Cerebellar cortex (tissue), 1 donor: Measurements from ENCODE around the gene SP140.
"Not testable (repeated sequence)": the region's sequence is repeated elsewhere in the genome, so short reads cannot be mapped to it uniquely, and the experiment has no call there.

ENCODE experiments used
- DNase-seq: peaks from one replicate; pipeline ENCODE4 v3.0.0-alpha.2; 2015; ENCODE audit warnings: low spot score

SP140 gene

DNA sequence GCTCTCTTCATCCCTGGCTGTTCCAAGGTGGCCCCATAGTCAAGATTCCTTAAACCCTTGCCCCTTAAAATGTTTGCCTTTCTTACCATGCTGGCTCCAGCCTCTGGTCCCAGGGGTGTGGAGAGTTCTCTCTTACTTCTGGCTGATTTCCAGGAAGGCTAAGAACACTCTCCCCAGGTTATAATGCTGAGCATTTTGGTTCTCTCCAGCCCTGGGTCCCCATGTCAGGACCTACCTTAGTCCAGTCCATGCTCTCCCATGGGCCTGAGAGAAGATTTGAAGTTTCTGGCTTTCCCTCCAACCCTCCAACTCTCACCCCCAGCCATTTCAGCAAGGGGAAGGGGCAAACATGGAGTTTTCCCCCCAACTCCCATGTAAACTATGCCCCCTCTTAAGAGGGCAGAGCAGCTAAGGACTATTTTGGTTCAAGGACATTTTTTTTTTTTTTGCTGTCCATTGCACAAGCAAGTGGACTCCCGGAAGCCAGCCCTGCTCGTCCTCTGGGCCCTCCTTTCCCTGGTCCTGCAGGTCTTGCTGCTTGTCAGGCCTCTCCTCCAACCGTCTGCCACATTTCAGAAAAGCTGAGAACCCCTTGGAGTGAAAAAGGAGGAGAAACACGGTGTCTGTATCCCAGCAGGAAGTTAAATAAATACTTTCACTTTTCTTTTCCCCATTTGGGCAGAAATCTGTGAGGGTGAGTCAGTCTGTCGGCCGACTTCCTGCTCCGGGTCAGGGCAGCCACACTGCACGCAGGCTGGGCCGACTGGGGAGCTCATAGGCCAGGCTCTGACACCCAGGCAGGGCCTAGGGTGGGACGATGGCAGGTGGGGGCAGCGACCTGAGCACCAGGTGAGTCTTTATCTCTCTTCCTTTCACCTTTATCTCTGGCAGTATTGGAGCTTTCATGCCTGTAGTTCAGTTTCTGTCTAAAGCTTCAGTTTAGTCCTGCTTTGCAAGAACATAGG is 101.2 kb downstream of the SP140 start, which contains the start of gene SP140L:
SP140L (plus strand) TSS at position 741 of the 965 bp plus-strand sequence; CDS start at position 818, 77 bp downstream.
- DNase-seq, result no peak

DNA sequence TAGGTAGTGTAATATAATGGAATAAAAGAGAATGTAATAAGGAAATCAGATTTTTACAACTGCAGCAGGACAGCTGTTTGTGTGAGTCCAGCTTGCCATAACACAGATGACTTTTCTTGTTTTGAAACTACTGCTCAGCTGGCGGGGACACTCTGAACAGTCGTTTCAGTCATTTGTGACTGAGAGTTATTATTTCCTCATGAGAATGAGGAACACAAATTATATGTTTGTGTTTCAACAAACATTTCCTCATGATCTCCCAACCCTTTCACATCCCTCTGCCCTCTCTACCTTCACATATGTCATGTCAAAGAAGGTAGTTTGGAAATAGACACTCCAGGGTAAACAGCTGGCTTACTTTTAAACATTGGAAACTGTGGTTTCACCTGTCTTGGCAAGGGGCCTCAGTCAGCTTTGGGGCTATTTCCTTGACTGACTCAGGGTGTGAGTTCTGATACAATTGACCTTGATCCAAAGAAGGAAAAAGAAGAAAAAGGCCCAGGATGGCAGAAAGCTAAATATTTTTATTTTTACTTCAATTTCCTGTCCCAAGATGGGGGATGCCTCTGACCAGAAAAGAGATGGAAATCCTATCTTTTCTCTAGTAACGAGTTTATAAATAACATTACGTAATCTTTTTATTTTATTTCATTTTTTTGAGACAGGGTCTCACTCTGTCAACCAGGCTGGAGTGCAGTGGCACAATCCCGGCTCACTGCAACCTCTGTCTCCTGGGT is 102.0 kb downstream of the SP140 start:
- no peak for DNase-seq

DNA sequence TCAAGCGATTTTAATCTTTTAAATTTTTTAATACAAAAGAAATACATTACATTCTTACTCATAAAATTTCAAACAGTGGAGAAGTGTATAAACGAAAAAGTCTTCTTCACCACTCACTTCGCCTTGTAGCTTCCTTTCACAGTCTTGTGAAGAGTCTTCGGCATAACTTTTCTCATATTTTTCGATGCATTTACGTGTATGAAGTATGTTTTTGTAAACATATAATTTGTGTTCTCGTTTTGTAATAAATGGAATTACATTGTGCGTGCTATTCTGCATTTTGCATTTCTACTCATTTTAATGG is 102.6 kb downstream of the SP140 start:
- DNase-seq, result no peak

DNA sequence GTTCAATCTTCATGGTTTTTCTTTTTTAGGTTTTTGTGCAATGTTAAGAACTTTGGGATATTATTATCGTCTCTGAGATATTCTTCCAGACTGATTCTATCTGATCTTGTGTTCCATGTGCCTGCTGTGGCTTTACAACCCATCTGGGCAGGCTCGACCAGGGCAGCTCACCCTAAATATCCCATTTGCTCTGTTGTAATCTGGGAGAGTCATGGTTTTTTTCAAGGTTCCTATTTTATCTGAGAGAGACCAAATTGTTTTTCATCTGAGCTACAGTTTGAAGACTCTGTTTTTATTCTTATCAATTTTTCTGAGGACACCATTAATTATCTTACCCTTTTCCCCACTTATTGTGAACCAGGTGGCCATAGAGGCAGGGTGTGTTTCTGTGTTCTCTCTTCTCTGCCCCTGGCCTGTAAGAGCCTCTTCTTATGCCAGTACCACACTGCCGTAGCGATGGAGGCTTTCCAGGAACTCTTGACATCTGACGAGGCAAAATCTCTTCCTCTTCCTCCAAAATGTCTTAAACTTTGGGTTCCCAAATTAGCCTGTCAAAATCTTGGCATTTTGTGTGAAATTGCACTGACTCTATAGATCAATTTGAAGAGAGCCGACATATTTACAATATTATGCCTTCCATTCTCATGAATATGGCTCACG is 104.5 kb downstream of the SP140 start:
- no peak for DNase-seq

DNA sequence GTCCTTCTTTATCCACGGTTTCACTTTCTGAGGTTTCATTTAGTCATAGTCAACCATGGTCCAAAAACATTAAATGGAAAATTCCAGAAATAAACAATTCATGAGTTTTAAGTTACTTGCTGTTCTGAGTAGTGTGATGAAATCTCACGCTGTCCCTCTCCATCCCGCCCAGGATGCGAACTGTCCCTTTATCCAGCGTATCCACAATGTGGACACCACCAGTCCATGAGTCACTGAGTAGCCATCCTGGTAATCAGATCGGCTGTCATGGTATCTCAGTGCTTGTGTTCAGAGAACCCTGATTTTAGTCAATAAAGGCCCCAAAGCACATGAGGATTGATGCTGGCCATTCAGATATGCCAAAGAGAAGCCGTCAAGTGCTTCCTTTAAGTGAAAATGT is 105.2 kb downstream of the SP140 start:
- DNase-seq, result no peak

DNA sequence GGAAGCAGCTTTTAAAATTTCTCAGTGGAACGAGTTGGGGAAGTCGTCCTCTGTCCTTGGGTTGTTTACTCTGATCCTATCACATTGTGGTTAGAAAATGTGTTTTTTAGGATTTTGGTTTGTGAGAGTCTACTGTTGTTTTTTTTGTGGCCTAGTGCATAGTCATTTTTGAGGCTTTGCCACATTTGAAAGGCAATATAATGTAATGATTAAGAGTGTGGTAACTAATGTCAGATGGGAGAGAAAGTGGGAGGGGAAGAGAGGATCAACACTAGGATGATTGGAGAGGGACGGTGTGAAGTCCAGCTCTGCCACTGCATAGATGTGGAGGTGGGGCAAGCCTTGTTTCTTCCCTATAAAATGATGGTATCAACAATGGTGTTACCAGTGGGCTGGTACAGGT is 109.9 kb downstream of the SP140 start:
- DNase-seq, result no peak

DNA sequence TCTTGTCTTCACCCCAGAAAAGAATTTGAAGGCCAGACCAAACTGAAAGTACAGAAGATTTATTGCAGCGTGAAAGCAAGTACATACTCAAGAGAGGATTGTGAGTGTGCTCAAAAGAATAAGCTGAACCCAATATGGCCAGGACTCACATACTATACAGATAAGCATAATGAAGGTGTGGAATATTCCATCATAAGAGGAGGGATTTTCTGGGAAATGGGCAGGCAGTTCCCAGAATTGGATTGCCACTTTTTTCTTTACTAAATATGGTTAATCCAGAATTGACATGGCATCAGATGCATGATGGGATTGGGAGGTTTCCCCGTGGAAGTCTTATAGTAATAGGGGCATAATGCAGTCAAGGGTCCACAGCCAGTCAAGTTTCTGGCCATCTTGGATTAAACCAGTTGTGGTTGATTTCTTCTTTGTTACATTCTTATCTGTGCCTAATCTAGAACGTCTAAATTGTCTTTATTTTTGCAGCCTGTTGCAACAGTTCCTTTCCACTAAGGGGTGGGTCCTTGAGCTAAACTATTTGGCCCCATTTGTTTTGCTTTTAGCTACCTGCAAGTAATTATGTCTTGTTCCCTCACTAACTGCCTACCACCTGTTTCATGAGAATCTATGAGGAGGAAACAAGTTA is 110.4 kb downstream of the SP140 start:
- no peak for DNase-seq

DNA sequence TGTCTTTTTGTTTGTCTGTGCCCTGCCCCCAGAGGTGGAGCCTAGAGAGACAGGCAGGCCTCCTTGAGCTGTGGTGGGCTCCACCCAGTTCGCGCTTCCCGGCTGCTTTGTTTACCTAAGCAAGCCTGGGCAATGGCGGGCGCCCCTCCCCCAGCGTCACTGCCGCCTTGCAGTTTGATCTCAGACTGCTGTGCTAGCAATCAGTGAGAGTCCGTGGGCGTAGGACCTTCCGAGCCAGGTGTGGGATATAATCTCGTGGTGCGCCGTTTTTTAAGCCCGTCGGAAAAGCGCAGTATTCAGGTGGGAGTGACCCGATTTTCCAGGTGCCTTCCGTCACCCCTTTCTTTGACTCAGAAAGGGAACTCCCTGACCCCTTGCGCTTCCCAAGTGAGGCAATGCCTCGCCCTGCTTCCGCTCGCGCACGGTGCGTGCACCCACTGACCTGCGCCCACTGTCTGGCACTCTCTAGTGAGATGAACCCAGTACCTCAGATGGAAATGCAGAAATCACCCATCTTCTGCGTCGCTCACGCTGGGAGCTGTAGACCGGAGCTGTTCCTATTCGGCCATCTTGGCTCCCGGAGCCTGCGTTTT is 116.5 kb downstream of the SP140 start:
- DNase-seq, result not testable (repeated sequence)

DNA sequence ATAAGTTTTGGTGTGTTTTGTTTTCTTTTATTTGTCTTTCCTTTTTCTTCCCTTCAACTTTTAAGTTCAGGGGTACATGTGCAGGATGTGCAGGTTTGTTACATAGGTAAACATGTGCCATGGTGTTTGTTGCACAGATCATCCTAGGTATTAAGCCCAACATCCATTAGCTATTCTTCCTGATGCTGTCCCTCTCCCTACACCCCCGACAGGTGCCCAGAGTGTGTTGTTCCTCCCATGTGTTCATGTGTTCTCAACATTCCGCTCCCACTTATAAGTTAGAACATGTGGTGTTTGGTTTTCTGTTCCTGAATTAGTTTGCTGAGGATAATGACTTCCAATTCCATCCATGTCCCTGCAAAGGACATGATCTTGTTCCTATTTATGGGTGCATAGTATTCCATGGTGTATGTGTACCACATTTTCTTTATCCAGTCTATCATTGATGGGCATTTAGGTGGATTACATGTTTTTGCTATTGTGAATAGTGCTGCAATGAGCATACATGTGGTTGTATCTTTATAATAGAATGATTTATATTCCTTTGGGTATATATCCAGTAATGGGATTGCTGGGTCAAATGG is 117.6 kb downstream of the SP140 start:
- not testable (repeated sequence) for DNase-seq

DNA sequence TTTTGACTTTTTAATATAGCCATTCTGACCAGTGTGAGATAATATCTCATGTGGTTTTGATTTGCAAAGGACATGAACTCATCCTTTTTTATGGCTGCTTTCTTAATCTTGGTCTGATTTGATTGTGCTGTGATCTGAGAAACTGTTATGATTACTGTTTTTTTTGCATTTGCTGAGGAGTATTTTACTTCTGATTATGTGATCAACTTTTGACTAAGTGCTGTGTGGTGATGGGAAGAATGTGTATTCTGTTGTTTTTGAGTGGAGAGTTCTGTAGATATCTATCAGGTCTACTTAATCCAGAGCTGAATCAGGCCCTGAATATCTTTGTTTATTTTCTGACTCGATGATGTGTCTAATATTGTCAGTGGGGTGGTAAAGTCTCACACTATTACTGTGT is 118.2 kb downstream of the SP140 start:
- DNase-seq, result no peak

DNA sequence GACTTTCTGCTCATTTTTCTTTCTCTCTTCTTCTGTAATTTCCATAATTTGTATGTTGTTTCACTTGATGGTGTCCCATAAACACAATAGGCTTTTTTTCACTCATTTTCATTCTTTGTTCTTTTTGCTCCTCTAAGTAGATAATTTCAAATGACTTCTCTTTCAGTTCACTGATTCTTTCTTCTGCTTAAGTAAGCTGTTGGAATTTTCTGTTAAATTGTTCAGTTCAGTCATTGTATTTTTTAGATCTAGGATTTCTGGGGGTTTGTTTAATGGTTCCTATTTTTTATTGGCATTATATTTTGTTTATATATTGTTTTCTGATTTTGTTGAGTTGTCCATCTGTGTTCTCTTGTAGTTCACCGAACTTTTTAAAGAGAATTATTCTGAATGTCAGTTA is 120.9 kb downstream of the SP140 start:
- DNase-seq, result no peak

DNA sequence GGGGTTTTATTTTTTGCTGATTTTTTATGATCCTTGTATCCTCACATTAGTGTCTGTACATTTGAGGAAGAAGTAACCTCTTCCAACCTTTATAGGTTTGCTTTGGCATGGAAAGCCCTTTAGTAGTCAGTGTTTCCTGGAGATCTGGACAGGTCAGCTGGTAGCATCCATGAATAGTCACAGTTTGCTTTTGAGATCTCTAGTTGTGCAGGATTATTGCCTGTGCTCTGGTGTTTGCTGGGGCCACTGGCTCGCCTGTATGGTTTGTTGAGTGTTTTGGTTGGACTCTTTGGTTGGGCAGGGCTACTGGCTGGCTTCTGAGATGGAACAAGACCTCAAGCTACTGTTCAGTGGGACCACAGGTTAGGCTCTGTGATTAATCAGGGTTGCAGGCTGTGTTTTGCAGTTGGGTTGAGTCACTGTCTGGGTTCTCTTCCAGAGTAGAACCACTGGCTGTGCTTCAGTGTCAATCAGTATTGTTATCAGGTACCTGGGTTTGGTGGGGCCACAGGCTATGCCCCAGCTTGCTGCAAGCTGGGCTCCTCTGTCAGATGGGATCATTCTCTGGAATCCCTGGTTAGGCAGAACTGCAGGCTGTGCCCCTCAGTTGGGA is 121.5 kb downstream of the SP140 start:
- DNase-seq, result no peak

DNA sequence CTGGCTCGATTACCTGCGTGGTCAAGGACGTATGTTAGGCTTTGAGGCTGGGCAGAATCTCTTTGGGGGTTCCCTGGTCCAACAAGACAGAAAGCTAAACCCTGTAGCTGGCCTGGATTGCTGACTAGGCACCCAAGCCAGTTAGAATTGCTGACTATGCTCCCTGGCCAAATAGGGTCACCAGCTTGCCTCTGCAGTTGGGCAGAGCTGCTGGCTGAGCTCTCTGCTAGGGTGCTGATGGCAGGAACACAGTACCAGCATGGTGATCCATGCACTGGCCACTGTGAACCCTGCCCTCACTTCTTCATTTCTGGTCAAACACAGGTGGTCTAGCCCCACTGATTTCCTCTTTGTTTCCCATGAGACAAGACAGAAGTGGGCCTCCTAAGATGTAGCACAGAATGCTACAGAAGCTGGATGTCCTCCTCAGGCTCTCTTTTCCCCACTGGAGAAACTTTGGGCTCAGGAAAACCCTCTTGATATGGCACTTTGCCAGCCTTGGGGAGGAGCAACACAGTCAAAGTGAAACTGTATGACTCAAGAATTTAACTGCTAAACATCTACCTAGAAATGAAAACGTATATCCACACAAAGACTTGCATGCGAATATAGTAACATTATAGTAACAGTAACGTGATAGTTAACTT is 122.2 kb downstream of the SP140 start:
- no peak for DNase-seq

DNA sequence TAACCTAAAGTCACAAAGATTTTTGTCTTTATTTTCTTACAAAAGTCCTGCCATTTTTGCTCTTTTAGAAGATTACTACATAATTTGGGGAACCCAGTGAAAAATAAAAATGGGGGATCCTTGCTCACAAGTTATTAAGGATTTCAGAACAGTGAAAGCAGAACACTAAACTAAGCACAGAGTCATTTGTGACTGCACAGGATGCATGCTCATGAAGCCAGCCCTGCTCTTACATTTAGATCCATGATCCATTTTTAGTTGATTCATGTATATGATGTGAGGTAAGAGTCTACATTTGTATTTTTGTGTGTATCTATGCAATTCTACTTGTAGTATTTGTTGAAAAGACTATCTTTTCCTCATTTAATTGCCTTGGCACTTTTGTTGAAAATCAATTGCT is 123.3 kb downstream of the SP140 start:
- DNase-seq, result no peak

DNA sequence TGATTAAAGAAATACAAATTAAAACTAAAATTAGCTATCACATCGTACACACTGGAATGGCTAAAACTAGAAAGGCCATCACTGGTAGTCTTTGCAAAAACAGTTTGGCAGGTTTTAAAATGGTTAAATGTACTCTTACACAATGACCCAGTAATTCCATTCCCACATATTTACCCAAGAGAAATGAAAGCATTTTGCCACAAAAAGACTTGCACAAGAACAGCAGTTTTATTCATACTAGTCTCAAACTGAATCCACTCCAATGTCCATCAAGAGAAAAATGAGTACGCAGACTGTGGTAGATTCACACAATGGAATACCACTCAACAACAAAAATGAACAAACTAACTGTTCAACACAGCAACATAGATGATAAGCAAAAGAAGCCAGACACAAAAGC is 130.5 kb downstream of the SP140 start:
- no peak for DNase-seq

DNA sequence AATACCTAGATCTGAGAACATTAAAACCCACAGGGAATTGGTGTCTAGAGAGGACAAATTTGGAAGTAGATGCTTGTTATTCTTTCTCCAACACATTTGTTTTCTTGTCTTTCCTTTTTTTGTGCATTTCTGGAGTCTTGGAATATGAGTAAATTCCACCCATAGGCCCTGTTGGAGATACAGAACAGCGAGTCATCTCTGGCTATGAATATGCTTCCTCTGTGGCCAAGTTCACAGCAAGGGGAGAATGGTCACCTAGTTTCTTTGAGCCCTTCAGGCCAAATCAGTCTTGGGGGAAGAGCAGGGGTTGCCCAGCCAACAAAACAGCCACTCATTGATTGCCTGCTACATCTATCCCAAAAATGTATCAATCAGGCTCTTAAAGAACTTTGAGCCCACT is 132.8 kb downstream of the SP140 start:
- DNase-seq, result no peak

DNA sequence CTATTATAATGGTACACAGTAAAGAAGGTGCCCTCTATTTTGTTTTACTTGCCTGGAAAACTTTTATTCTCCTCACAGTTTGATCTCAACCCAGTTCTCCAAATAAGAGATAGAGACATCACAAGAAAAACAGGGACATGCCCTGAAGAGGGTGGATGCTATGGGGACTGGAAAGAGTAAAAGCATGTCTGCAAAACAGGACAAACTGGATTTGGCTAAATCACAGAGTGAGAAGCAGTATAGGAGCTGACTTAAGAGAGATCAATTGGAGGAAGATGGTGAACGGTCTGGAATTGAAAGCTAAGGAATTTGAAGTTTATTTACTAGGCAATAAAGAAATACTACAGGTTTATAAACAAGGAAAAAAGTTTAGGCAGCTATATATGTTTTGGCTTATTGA is 134.5 kb downstream of the SP140 start:
- DNase-seq, result no peak

DNA sequence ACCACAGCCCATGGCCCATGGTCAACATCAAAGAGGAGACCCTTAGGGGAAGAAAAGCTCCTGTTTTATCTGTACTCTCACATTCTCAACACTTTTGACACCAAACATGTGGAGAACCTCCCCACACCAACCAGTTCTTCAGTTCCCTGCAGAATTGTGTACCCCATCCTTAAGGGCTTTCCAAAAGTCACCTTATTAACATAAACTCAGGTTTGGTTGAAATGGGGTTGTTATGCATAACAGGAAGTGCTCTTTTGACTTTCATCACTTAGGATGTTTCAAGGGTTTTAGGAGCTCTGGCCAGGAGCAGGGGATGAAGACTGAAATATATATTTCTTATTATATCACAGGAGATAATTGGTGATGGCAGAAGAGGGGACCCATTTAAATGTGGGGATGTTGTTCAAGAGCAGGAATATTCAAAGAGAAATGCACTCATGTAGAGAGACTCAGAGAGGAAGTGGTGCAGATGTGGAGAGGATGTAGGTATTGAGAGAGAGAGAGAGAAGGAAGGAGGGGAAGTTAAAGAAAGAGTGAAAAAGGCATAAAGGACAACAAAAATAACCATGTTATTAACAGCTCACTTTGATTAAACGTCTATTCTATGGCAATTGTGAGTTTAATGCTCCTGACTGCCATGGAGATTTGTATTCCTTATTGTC is 136.6 kb downstream of the SP140 start:
- no peak for DNase-seq
